ENCODE measurements around the gene GDA. TPM values are rescaled to one million over a fixed set of nuclear protein-coding genes. Genes with fewer than 3 reads are reported as not detected.

GDA gene
- total and polyA plus RNA-seq, 9 of the 15 experiments (the other 6 are each of a cell fraction or from before 2014, with no cell fraction given): 4.5 to 18.0 (median 12.7) TPM

GRCh38 chr9:72137697-72138365 is 11.4 kb upstream of the GDA start (continued):
- TF ChIP-seq CUX1 (CRISPR knock-in tag; IDR thresholded peaks at IDR 0.05): no peak
- no peak for TF ChIP-seq SMAD4 (CRISPR knock-in tag; conservative IDR thresholded peaks at IDR 0.05)
- TF ChIP-seq CXXC5 (CRISPR knock-in tag; IDR thresholded peaks at IDR 0.05): no peak
- peak in 1 of 2 experiments; percentile 28; a peak in 2 of 4 replicates for TF ChIP-seq KDM1A (IDR thresholded peaks at IDR 0.05)
- TF ChIP-seq ZNF79 (CRISPR knock-in tag; IDR thresholded peaks at IDR 0.05; ENCODE audit: low read depth): no peak
- no peak for TF ChIP-seq ZNF584 (CRISPR knock-in tag; IDR thresholded peaks at IDR 0.05; ENCODE audit: low read depth)
- no peak for TF ChIP-seq PTTG1 (tag; IDR thresholded peaks at IDR 0.05; ENCODE audit: low read depth)
- TF ChIP-seq ZBTB7A (IDR thresholded peaks at IDR 0.05; ENCODE audit: borderline replicate concordance, control insufficient read depth, low read depth, low read length): no peak
- no peak for TF ChIP-seq BMI1 (IDR thresholded peaks at IDR 0.05; ENCODE audit: low read length)
- TF ChIP-seq, protein P1, sequence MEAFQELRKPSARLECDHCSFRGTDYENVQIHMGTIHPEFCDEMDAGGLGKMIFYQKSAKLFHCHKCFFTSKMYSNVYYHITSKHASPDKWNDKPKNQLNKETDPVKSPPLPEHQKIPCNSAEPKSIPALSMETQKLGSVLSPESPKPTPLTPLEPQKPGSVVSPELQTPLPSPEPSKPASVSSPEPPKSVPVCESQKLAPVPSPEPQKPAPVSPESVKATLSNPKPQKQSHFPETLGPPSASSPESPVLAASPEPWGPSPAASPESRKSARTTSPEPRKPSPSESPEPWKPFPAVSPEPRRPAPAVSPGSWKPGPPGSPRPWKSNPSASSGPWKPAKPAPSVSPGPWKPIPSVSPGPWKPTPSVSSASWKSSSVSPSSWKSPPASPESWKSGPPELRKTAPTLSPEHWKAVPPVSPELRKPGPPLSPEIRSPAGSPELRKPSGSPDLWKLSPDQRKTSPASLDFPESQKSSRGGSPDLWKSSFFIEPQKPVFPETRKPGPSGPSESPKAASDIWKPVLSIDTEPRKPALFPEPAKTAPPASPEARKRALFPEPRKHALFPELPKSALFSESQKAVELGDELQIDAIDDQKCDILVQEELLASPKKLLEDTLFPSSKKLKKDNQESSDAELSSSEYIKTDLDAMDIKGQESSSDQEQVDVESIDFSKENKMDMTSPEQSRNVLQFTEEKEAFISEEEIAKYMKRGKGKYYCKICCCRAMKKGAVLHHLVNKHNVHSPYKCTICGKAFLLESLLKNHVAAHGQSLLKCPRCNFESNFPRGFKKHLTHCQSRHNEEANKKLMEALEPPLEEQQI (IDR thresholded peaks at IDR 0.05): no peak
- TF ChIP-seq CSDE1 (IDR thresholded peaks at IDR 0.05): no peak
- TF ChIP-seq POLR2H (tag; IDR thresholded peaks at IDR 0.05; ENCODE audit: low read depth): no peak
- peak; percentile 71 for TF ChIP-seq TAL1 (IDR thresholded peaks at IDR 0.05)
- TF ChIP-seq KLF16 (IDR thresholded peaks at IDR 0.05): peak; percentile 13; the same call in 1 of the 2 replicates
- TF ChIP-seq TRIM24 (IDR thresholded peaks at IDR 0.05): peak in 1 of 2 experiments; percentile 27; a peak in 1 of 4 replicates
- no peak for TF ChIP-seq ELF1 (tag; IDR thresholded peaks at IDR 0.05)
- TF ChIP-seq ARID1B (IDR thresholded peaks at IDR 0.05): peak; percentile 59
- TF ChIP-seq TEAD4 (IDR thresholded peaks at IDR 0.05; ENCODE audit: low read length): peak; percentile 56; the same call in 1 of the 2 replicates
- TF ChIP-seq TEAD4 (CRISPR knock-in tag; IDR thresholded peaks at IDR 0.05; ENCODE audit: borderline replicate concordance): no peak
- TF ChIP-seq NCOR1 (IDR thresholded peaks at IDR 0.05): peak; percentile 70
- TF ChIP-seq RFX7 (CRISPR knock-in tag; IDR thresholded peaks at IDR 0.05): no peak
- TF ChIP-seq SETDB1 (IDR thresholded peaks at IDR 0.05; ENCODE audit: low read length): no peak
